Uterus (tissue), 2 donors: ENCODE measurements around the gene PDCD1.

Experiments used
- POLR2A ChIP-seq, 2 donors: fragments of 450-650 bp; IDR thresholded peaks; one replicate each; pipeline ENCODE4 v1.6.1; 2016; ENCODE audit warnings: antibody characterized with exemption in 2 of 2, mild to moderate bottlenecking in 1 of 2, moderate library complexity in 1 of 2
- TF ChIP-seq, protein P1 (sequence below), 4 experiments: fragments of 200-600 bp in 2 of 4; fragments of 450-650 bp in 2 of 4; sonication (generic) in 2 of 4; IDR thresholded peaks; one replicate each; pipeline ENCODE4 v1.5.1; 2016 to 2019; ENCODE audit warnings: antibody characterized with exemption in 4 of 4, mild to moderate bottlenecking in 2 of 4, moderate library complexity in 1 of 4

DNA sequence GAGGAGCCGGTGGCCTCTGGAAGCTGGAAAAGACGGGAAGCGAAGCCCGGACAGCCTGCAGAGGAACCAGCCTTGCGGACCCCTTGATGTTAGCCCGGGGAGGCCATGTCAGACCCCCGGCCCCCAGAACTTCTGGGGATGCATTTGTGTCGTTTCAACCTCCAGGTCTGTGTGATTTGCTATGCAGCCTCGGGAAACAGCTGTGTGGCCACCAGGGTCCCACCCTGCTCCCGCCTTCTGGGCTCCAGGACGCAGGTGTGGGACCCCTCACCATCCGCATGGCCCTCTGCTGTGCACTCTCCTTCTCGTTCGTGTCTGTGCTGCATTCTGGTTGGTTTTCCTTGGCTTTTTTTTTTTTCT lies 36.5 kb downstream of the PDCD1 start:
- TF ChIP-seq, protein P1, sequence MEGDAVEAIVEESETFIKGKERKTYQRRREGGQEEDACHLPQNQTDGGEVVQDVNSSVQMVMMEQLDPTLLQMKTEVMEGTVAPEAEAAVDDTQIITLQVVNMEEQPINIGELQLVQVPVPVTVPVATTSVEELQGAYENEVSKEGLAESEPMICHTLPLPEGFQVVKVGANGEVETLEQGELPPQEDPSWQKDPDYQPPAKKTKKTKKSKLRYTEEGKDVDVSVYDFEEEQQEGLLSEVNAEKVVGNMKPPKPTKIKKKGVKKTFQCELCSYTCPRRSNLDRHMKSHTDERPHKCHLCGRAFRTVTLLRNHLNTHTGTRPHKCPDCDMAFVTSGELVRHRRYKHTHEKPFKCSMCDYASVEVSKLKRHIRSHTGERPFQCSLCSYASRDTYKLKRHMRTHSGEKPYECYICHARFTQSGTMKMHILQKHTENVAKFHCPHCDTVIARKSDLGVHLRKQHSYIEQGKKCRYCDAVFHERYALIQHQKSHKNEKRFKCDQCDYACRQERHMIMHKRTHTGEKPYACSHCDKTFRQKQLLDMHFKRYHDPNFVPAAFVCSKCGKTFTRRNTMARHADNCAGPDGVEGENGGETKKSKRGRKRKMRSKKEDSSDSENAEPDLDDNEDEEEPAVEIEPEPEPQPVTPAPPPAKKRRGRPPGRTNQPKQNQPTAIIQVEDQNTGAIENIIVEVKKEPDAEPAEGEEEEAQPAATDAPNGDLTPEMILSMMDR (IDR thresholded peaks at IDR 0.05) = no peak
- no peak for TF ChIP-seq POLR2A (IDR thresholded peaks at IDR 0.05)
